Loucy (cell line): ENCODE data around the gene ZNRF1.

Source experiments
- H2AFZ ChIP-seq: fragments of 200-600 bp; sonication (generic); 2 replicates; pipeline ENCODE4 v1.6.0; 2016; ENCODE audit warnings: antibody characterized with exemption, mild to moderate bottlenecking, low read length, moderate library complexity
- H3F3A ChIP-seq: fragments of 200-600 bp; 2 replicates; pipeline ENCODE4 v1.6.0; 2016; ENCODE audit warnings: antibody characterized with exemption, low read depth, mild to moderate bottlenecking
- H3K27me3 ChIP-seq: fragments of 200-600 bp; sonication (generic); 2 replicates; pipeline ENCODE4 v1.6.1; 2014; ENCODE audit warnings: low read length, mild to moderate bottlenecking; ENCODE audit not compliant: insufficient read depth, poor library complexity, severe bottlenecking
- H3K36me3 ChIP-seq: fragments of 200-600 bp; sonication (generic); 2 replicates; pipeline ENCODE4 v1.6.1; 2016; ENCODE audit warnings: low read length; ENCODE audit not compliant: insufficient read depth
- H3K4me1 ChIP-seq: fragments of 200-600 bp; sonication (generic); 2 replicates; pipeline ENCODE4 v1.5.1; 2014; ENCODE audit warnings: low read length, mild to moderate bottlenecking; ENCODE audit not compliant: insufficient read depth, poor library complexity, severe bottlenecking
- H3K4me2 ChIP-seq: fragments of 200-600 bp; sonication (generic); 2 replicates; pipeline ENCODE4 v1.6.0; 2014; ENCODE audit warnings: antibody characterized with exemption, low read length, low read depth, mild to moderate bottlenecking; ENCODE audit not compliant: poor library complexity, severe bottlenecking
- H3K4me3 ChIP-seq: fragments of 200-600 bp; sonication (generic); 2 replicates; pipeline ENCODE4 v1.5.1; 2014; ENCODE audit warnings: low read length, mild to moderate bottlenecking, mixed read lengths; ENCODE audit not compliant: poor library complexity, severe bottlenecking
- H3K79me2 ChIP-seq: fragments of 200-600 bp; sonication (generic); 2 replicates; pipeline ENCODE4 v1.6.1; 2014; ENCODE audit warnings: low read length; ENCODE audit not compliant: insufficient read depth
- H3K9ac ChIP-seq: fragments of 200-600 bp; sonication (generic); 2 replicates; pipeline ENCODE4 v1.6.0; 2014; ENCODE audit warnings: mild to moderate bottlenecking, low read depth, low read length, moderate library complexity; ENCODE audit not compliant: poor library complexity, severe bottlenecking
- H3K9me2 ChIP-seq: fragments of 200-600 bp; sonication (generic); replicated peaks from 2 replicates; pipeline ENCODE4 v1.6.1; 2016; ENCODE audit warnings: low read depth, low read length, mixed read lengths
- H3K9me3 ChIP-seq: fragments of 200-600 bp; sonication (generic); 2 replicates; pipeline ENCODE4 v1.6.1; 2014; ENCODE audit warnings: mild to moderate bottlenecking, antibody characterized with exemption, low read length, low read depth; ENCODE audit not compliant: insufficient read depth
- H4K20me1 ChIP-seq: fragments of 200-600 bp; sonication (generic); 2 replicates; pipeline ENCODE4 v1.6.0; 2014; ENCODE audit warnings: antibody characterized with exemption, low read length, mild to moderate bottlenecking; ENCODE audit not compliant: insufficient read depth, poor library complexity, severe bottlenecking
- CTCF ChIP-seq: fragments of 200-600 bp; sonication (generic); conservative IDR thresholded peaks from 2 replicates; pipeline ENCODE4 v1.5.1; 2014; ENCODE audit warnings: mild to moderate bottlenecking, antibody characterized with exemption, low read length
- EZH2phosphoT487 ChIP-seq: fragments of 200-600 bp; IDR thresholded peaks from 2 replicates; pipeline ENCODE4 v1.6.1; 2018; ENCODE audit warnings: antibody characterized with exemption, mild to moderate bottlenecking, moderate library complexity, borderline replicate concordance

Gene ZNRF1

GRCh38 chr16:75101635-75102034 lies 102.8 kb downstream of the ZNRF1 start:
- Histone ChIP-seq H3K36me3 (peaks cover 68% of the 10 kb centered on the region), H3K4me2 (no peak overlapping the region), H3K9me3 (no peaks in the 10 kb centered on the region), H2AFZ (no peak overlapping the region), H3K79me2 (peaks cover 98% of the 10 kb centered on the region), H3K27me3 (no peaks in the 10 kb centered on the region), H4K20me1 (peaks cover 42% of the 10 kb centered on the region), H3F3A (peaks cover 6% of the 10 kb centered on the region; the same call in 1 of the 2 replicates), H3K9ac (no peak overlapping the region), H3K4me1 (peaks cover 76% of the 10 kb centered on the region), H3K9me2 (no peaks in the 10 kb centered on the region), H3K4me3 (no peak overlapping the region)
- TF ChIP-seq EZH2phosphoT487: no peak
- TF ChIP-seq CTCF: no peak

- Histone ChIP-seq H2AFZ (no peak overlapping the region), H3K9me2 (no peaks in the 10 kb centered on the region), H3K9ac (no peak overlapping the region), H3K27me3 (no peaks in the 10 kb centered on the region), H3F3A (peaks cover 6% of the 10 kb centered on the region; the same call in 1 of the 2 replicates), H3K4me1 (peaks cover 76% of the 10 kb centered on the region), H3K4me3 (no peak overlapping the region), H3K36me3 (peaks cover 72% of the 10 kb centered on the region), H3K9me3 (no peaks in the 10 kb centered on the region), H3K79me2 (peaks cover 98% of the 10 kb centered on the region), H4K20me1 (peaks cover 33% of the 10 kb centered on the region), H3K4me2 (no peak overlapping the region)
- TF ChIP-seq CTCF: no peak
- TF ChIP-seq EZH2phosphoT487: no peak
These were observed 103.8 kb downstream of the ZNRF1 start for GRCh38 chr16:75102595-75102994.

- no peaks in the 10 kb centered on the region for H3K9me2 ChIP-seq
- peaks cover 25% of the 10 kb centered on the region for H4K20me1 ChIP-seq
- no peaks in the 10 kb centered on the region for H3K27me3 ChIP-seq
- no peak overlapping the region for H3K9ac ChIP-seq
- peaks cover 75% of the 10 kb centered on the region for H3K4me1 ChIP-seq
- peaks cover 95% of the 10 kb centered on the region for H3K79me2 ChIP-seq
- H2AFZ ChIP-seq: no peak overlapping the region
- H3K9me3 ChIP-seq: no peaks in the 10 kb centered on the region
- TF ChIP-seq CTCF: no peak
- no peak for TF ChIP-seq EZH2phosphoT487
- peaks cover 13% of the 10 kb centered on the region for H3F3A ChIP-seq
- peaks cover 64% of the 10 kb centered on the region for H3K36me3 ChIP-seq
- no peak overlapping the region for H3K4me2 ChIP-seq
- no peak overlapping the region for H3K4me3 ChIP-seq
These were observed 105.2 kb downstream of the ZNRF1 start for GRCh38 chr16:75103994-75104393.
